ENCODE results near the gene SMCO4. TPM values are rescaled to one million over a fixed set of nuclear protein-coding genes. Genes with fewer than 3 reads are reported as not detected.

Gene SMCO4
- total RNA-seq, 1 experiment from 2014 or later, result 8.5 TPM

DNA sequence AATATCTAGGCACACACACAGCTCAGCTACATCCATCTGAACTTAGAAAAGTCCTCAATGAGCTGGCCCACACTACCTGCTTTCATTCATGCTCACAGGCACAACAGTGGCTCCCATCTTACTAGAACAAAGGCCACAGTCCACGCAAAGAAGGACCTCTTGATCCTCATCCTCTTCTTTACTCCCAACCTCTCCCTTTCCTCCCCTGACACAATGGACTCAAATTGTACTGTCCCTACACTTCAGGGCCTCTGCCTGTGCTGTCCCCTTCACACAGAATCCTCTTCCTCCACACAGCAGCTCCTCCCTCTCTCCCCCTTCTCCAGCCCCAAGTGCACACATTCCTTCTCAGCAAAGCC, 12.7 kb downstream of the SMCO4 start:
- ChIA-PET CTCF (no interaction called here), POLR2A (no interaction called here)
- intact Hi-C loops (cut with micrococcal nuclease), result no loop called here
- no TSS peak for BruUV-seq (replicated peaks)
- Mint-ChIP-seq H3K4me1 (ENCODE audit: insufficient read depth, unreplicated experiment) (no peaks in the 10 kb centered on the region), H3K4me3 (ENCODE audit: unreplicated experiment) (no peak overlapping the region), H3K36me3 (ENCODE audit: insufficient read depth, unreplicated experiment) (no peaks in the 10 kb centered on the region), H3K27me3 (ENCODE audit: insufficient read depth, unreplicated experiment) (no peaks in the 10 kb centered on the region), H3K9me3 (ENCODE audit: unreplicated experiment) (no peaks in the 10 kb centered on the region), H3K27ac (ENCODE audit: low read depth, unreplicated experiment) (peak overlapping the region; percentile 17)
- DNase-seq (ENCODE audit: unreplicated experiment), result no peak
- no peak for TF ChIP-seq CTCF (IDR thresholded peaks at IDR 0.05; ENCODE audit: unreplicated experiment)

- H3K36me3 Mint-ChIP-seq (ENCODE audit: insufficient read depth, unreplicated experiment), result no peaks in the 10 kb centered on the region
- H3K4me3 Mint-ChIP-seq (ENCODE audit: unreplicated experiment), result no peak overlapping the region
- no peaks in the 10 kb centered on the region for H3K27me3 Mint-ChIP-seq (ENCODE audit: insufficient read depth, unreplicated experiment)
- peak overlapping the region; percentile 17 for H3K27ac Mint-ChIP-seq (ENCODE audit: low read depth, unreplicated experiment)
- DNase-seq (ENCODE audit: unreplicated experiment), result no peak
- no TSS peak for BruUV-seq (replicated peaks)
- intact Hi-C loops (cut with micrococcal nuclease), result no loop called here
- H3K4me1 Mint-ChIP-seq (ENCODE audit: insufficient read depth, unreplicated experiment), result no peaks in the 10 kb centered on the region
- TF ChIP-seq CTCF (IDR thresholded peaks at IDR 0.05; ENCODE audit: unreplicated experiment), result no peak
- H3K9me3 Mint-ChIP-seq (ENCODE audit: unreplicated experiment), result no peaks in the 10 kb centered on the region
- POLR2A ChIA-PET, result no interaction called here
- CTCF ChIA-PET, result no interaction called here
Measured at GRCh38 chr11:93529707-93530467, 13.3 kb downstream of the SMCO4 start.

GRCh38 chr11:93528757-93529645, 14.2 kb downstream of the SMCO4 start:
- no peak for TF ChIP-seq CTCF (IDR thresholded peaks at IDR 0.05; ENCODE audit: unreplicated experiment)
- no peak overlapping the region for H3K27ac Mint-ChIP-seq (ENCODE audit: low read depth, unreplicated experiment)
- ChIA-PET POLR2A (no interaction called here), CTCF (no interaction called here)
- no peak overlapping the region for H3K4me3 Mint-ChIP-seq (ENCODE audit: unreplicated experiment)
- DNase-seq (ENCODE audit: unreplicated experiment), result no peak
- intact Hi-C loops (cut with micrococcal nuclease), result no loop called here
- H3K36me3 Mint-ChIP-seq (ENCODE audit: insufficient read depth, unreplicated experiment), result no peaks in the 10 kb centered on the region
- no TSS peak for BruUV-seq (replicated peaks)
- no peaks in the 10 kb centered on the region for H3K27me3 Mint-ChIP-seq (ENCODE audit: insufficient read depth, unreplicated experiment)
- H3K9me3 Mint-ChIP-seq (ENCODE audit: unreplicated experiment), result no peaks in the 10 kb centered on the region
- peaks cover 3% of the 10 kb centered on the region for H3K4me1 Mint-ChIP-seq (ENCODE audit: insufficient read depth, unreplicated experiment)

GRCh38 chr11:93528252-93528651, 14.9 kb downstream of the SMCO4 start:
- no peaks in the 10 kb centered on the region for H3K9me3 Mint-ChIP-seq (ENCODE audit: unreplicated experiment)
- H3K4me1 Mint-ChIP-seq (ENCODE audit: insufficient read depth, unreplicated experiment), result peaks cover 4% of the 10 kb centered on the region
- H3K27me3 Mint-ChIP-seq (ENCODE audit: insufficient read depth, unreplicated experiment), result no peaks in the 10 kb centered on the region
- intact Hi-C loops (cut with micrococcal nuclease), result no loop called here
- TF ChIP-seq CTCF (IDR thresholded peaks at IDR 0.05; ENCODE audit: unreplicated experiment), result no peak
- POLR2A ChIA-PET, result no interaction called here
- no peak overlapping the region for H3K4me3 Mint-ChIP-seq (ENCODE audit: unreplicated experiment)
- no TSS peak for BruUV-seq (replicated peaks)
- no peak overlapping the region for H3K27ac Mint-ChIP-seq (ENCODE audit: low read depth, unreplicated experiment)
- DNase-seq (ENCODE audit: unreplicated experiment), result no peak
- no peaks in the 10 kb centered on the region for H3K36me3 Mint-ChIP-seq (ENCODE audit: insufficient read depth, unreplicated experiment)
- CTCF ChIA-PET, result no interaction called here
